B cell (primary cell): Measurements from ENCODE around the gene ZNF135. TPM values are rescaled to one million over a fixed set of nuclear protein-coding genes. Genes with fewer than 3 reads are reported as not detected.

Experiments
- ATAC-seq: fragments of 200-7000 bp; cut with Tn5 transposase; one replicate; pipeline ENCODE4 v1.10.0; 2021; ENCODE audit warnings: low read depth, mild to moderate bottlenecking, moderate number of reproducible peaks, moderate library complexity
- CTCF ChIA-PET: fragments of 350-600 bp; sonication (Branson Sonifier 250); formaldehyde crosslinking; loops from one replicate; lab custom pipeline; 2021; ENCODE audit warnings: antibody characterized with exemption, inconsistent platforms; lab: Charles Lee
- POLR2A ChIA-PET: fragments of 350-600 bp; sonication (Branson Sonifier 250); formaldehyde crosslinking; loops from one replicate; lab custom pipeline; 2021; ENCODE audit warnings: antibody characterized with exemption; lab: Charles Lee
- DNase-seq: peaks from one replicate; pipeline ENCODE4 v3.0.0; 2013
- H2AFZ ChIP-seq: 2 replicates; pipeline ENCODE4 v1.6.1; 2012; ENCODE audit warnings: mild to moderate bottlenecking, low read depth, low read length; ENCODE audit not compliant: insufficient read depth, poor library complexity, severe bottlenecking
- H3K27ac ChIP-seq, 2 donors: 1 replicate in 1 of 2; 2 replicates in 1 of 2; pipeline ENCODE4 v1.5.1; 2012 to 2013; ENCODE audit warnings: low read length in 2 of 2, mild to moderate bottlenecking in 2 of 2, moderate library complexity in 1 of 2
- H3K27me3 ChIP-seq, 4 experiments: fragments of 200-600 bp in 1 of 4; sonication (generic) in 1 of 4; replicated peaks in 1 of 4; 1 replicate in 2 of 4; 2 replicates in 2 of 4; pipeline versions ENCODE4 v1.6.1 to v1.7.0; 2013 to 2016; ENCODE audit warnings: low read length in 3 of 4, mild to moderate bottlenecking in 2 of 4, mixed read lengths in 1 of 4, moderate library complexity in 1 of 4; ENCODE audit not compliant: insufficient read depth in 4 of 4, control insufficient read depth in 3 of 4; ENCODE audit errors: control extremely low read depth in 1 of 4
- H3K36me3 ChIP-seq, 2 experiments: replicated peaks in 1 of 2; 1 replicate in 1 of 2; 2 replicates in 1 of 2; pipeline versions ENCODE4 v1.6.1 to v1.7.1; 2013; ENCODE audit warnings: low read length in 1 of 2; ENCODE audit not compliant: insufficient read depth in 2 of 2, control insufficient read depth in 1 of 2; ENCODE audit errors: control extremely low read depth in 1 of 2, extremely low read depth in 1 of 2
- H3K4me1 ChIP-seq, 2 donors: fragments of 200-600 bp in 1 of 2; sonication (generic) in 1 of 2; 1 replicate in 1 of 2; 2 replicates in 1 of 2; pipeline versions ENCODE4 v1.5.1 to v1.6.1; 2013 to 2017; ENCODE audit warnings: low read length in 2 of 2; ENCODE audit not compliant: control insufficient read depth in 2 of 2, insufficient read depth in 2 of 2
- H3K4me2 ChIP-seq: replicated peaks from 2 replicates; pipeline ENCODE3; 2012; ENCODE audit warnings: mild to moderate bottlenecking, low read depth, low read length; ENCODE audit not compliant: poor library complexity, severe bottlenecking
- H3K4me3 ChIP-seq, 5 experiments: fragments of 200-600 bp in 1 of 5; sonication (generic) in 1 of 5; 1 replicate in 3 of 5; 2 replicates in 2 of 5; pipeline versions ENCODE4 v1.5.1 to v1.7.0; 2011 to 2016; ENCODE audit warnings: low read length in 4 of 5, mild to moderate bottlenecking in 4 of 5, low read depth in 2 of 5, control low read depth in 1 of 5, moderate library complexity in 1 of 5; ENCODE audit not compliant: insufficient read depth in 1 of 5; ENCODE audit errors: control extremely low read depth in 1 of 5, extremely low read depth in 1 of 5
- H3K79me2 ChIP-seq: fragments of 200-600 bp; sonication (generic); one replicate; pipeline ENCODE4 v1.6.0; 2016; ENCODE audit warnings: low read length; ENCODE audit not compliant: control insufficient read depth, insufficient read depth
- H3K9ac ChIP-seq: fragments of 200-600 bp; sonication (generic); 2 replicates; pipeline ENCODE4 v1.6.1; 2017; ENCODE audit warnings: mild to moderate bottlenecking, low read length, moderate library complexity
- H3K9me3 ChIP-seq, 3 donors: one replicate each; pipeline versions ENCODE4 v1.6.1 to v1.7.1; 2013; ENCODE audit warnings: low read length in 2 of 3; ENCODE audit not compliant: control insufficient read depth in 2 of 3, insufficient read depth in 1 of 3; ENCODE audit errors: control extremely low read depth in 1 of 3
- H4K20me1 ChIP-seq: 2 replicates; pipeline ENCODE4 v1.6.0; 2012; ENCODE audit warnings: mild to moderate bottlenecking, low read length; ENCODE audit not compliant: insufficient read depth, control insufficient read depth, poor library complexity, severe bottlenecking
- H3K27ac Mint-ChIP-seq: one replicate; pipeline ENCODE4 v1.8.0; 2021; ENCODE audit warnings: mixed read lengths
- H3K27me3 Mint-ChIP-seq: one replicate; pipeline ENCODE4 v1.8.0; 2021; ENCODE audit warnings: mixed read lengths
- H3K4me1 Mint-ChIP-seq: one replicate; pipeline ENCODE4 v1.8.0; 2021; ENCODE audit warnings: mixed read lengths
- H3K4me3 Mint-ChIP-seq: one replicate; pipeline ENCODE4 v1.8.0; 2021; ENCODE audit warnings: mixed read lengths
- H3K9me3 Mint-ChIP-seq: one replicate; pipeline ENCODE4 v1.8.0; 2022; ENCODE audit warnings: mixed read lengths; ENCODE audit not compliant: insufficient read depth
- CTCF ChIP-seq: fragments of 200-600 bp; IDR thresholded peaks from one replicate; pipeline ENCODE4 v1.8.0; 2022; ENCODE audit warnings: antibody characterized with exemption, mild to moderate bottlenecking
- EZH2 ChIP-seq: IDR thresholded peaks from 2 replicates; pipeline ENCODE4 v1.6.1; 2012; ENCODE audit warnings: borderline replicate concordance, low read depth, mild to moderate bottlenecking, moderate library complexity, low read length; ENCODE audit not compliant: insufficient read depth, poor library complexity, severe bottlenecking
- WGBS: methylation state at CpG from one replicate; pipeline ENCODE4 v1.1.5; 2013; ENCODE audit warnings: missing lambda C conversion rate; ENCODE audit not compliant: insufficient coverage; 5-methylcytosine and 5-hydroxymethylcytosine counted together
- intact Hi-C: fragments of 100-400 bp; cut with micrococcal nuclease; formaldehyde crosslinking; loops from one replicate; pipeline ENCODE4 v1.10.0; 2022
- polyA plus RNA-seq: library from polyadenylated mRNA; depleted of rRNA; stranded (reverse); fragments of >200 nt; gene quantifications from 2 replicates; pipeline ENCODE4 v1.2.3, GENCODE V29; 2012
- total RNA-seq, 2 donors: library from RNA; stranded (reverse); fragments of 120-200 nt in 1 of 2; gene quantifications; 1 replicate in 1 of 2; 2 replicates in 1 of 2; pipeline versions ENCODE4 v1.2.3 to v1.2.4, GENCODE V29; 2013 to 2022

The ZNF135 gene
- total and polyA plus RNA-seq, 2 donors (not counting 1 experiment from before 2014, with no cell fraction given): 8.9 to 10.0 TPM

GRCh38 chr19:58042495-58043340 is 16.4 kb upstream of the ZNF135 start:
- CTCF ChIA-PET: no interaction called here
- H3K27ac Mint-ChIP-seq: no peak overlapping the region
- H3K36me3 ChIP-seq: no peaks in the 10 kb centered on the region
- H3K27me3 ChIP-seq: peaks cover 0 to 16% (median 1%) of the 10 kb centered on the region in 4 experiments
- intact Hi-C loops: no loop called here
- TF ChIP-seq EZH2 (no peak), CTCF (no peak)
- POLR2A ChIA-PET: no interaction called here
- no peak for ATAC-seq
- no peak overlapping the region for H3K27ac ChIP-seq
- H3K9me3 Mint-ChIP-seq: peaks cover 8% of the 10 kb centered on the region
- H3K79me2 ChIP-seq: no peaks in the 10 kb centered on the region
- no peak overlapping the region for H3K4me2 ChIP-seq
- H3K4me3 ChIP-seq: no peak overlapping the region
- H3K4me3 Mint-ChIP-seq: no peak overlapping the region
- no peak for DNase-seq
- WGBS: 52% methylated on average over 44 of the region's 54 CpGs
- no peak overlapping the region for H3K9ac ChIP-seq
- no peaks in the 10 kb centered on the region for H4K20me1 ChIP-seq
- no peaks in the 10 kb centered on the region for H3K4me1 ChIP-seq
- H3K27me3 Mint-ChIP-seq: peaks cover 6% of the 10 kb centered on the region
- H3K9me3 ChIP-seq: peaks cover 1 to 95% (median 4%) of the 10 kb centered on the region in 3 donors
- no peak overlapping the region for H2AFZ ChIP-seq
- H3K4me1 Mint-ChIP-seq: no peaks in the 10 kb centered on the region

GRCh38 chr19:58044391-58044790 is 14.7 kb upstream of the ZNF135 start:
- ChIA-PET CTCF (no interaction called here), POLR2A (no interaction called here)
- no peak overlapping the region for H3K4me2 ChIP-seq
- no peaks in the 10 kb centered on the region for H3K4me1 ChIP-seq
- H3K4me1 Mint-ChIP-seq: no peaks in the 10 kb centered on the region
- H3K27ac ChIP-seq: no peak overlapping the region
- peaks cover 1 to 95% (median 4%) of the 10 kb centered on the region in 3 donors for H3K9me3 ChIP-seq
- no peak overlapping the region for H3K9ac ChIP-seq
- ATAC-seq (no peak), DNase-seq (no peak)
- H3K9me3 Mint-ChIP-seq: peaks cover 12% of the 10 kb centered on the region
- H4K20me1 ChIP-seq: no peaks in the 10 kb centered on the region
- H3K27me3 ChIP-seq: peaks cover 0 to 5% (median 1%) of the 10 kb centered on the region in 4 experiments
- no peaks in the 10 kb centered on the region for H3K36me3 ChIP-seq
- H3K79me2 ChIP-seq: no peaks in the 10 kb centered on the region
- no peak overlapping the region for H3K4me3 Mint-ChIP-seq
- TF ChIP-seq EZH2 (no peak), CTCF (no peak)
- no peak overlapping the region for H3K4me3 ChIP-seq
- no peaks in the 10 kb centered on the region for H3K27me3 Mint-ChIP-seq
- 70% methylated on average over 40 of the region's 42 CpGs for WGBS
- H2AFZ ChIP-seq: no peak overlapping the region
- intact Hi-C loops: no loop called here
- H3K27ac Mint-ChIP-seq: no peak overlapping the region
